Measurements from ENCODE around the gene STRA6. TPM values are rescaled to one million over a fixed set of nuclear protein-coding genes. Genes with fewer than 3 reads are reported as not detected.

STRA6 gene
- total RNA-seq, 6 donors from 2014 or later = 0.22 to 3.5 (median 0.88) TPM; not detected in 3

- ATAC-seq (ENCODE audit: low FRiP score in 2 of 2) (peak; percentile 28 to 59), DNase-seq (peak in 1 of 2 donors; percentile 23)
- H3K27ac ChIP-seq = peak within 1 kb of the TSS; percentile 16 to 80 (median 72)
- H3K4me3 ChIP-seq = peak within 1 kb of the TSS in 3 of 4 donors; percentile 21 to 37 (median 35)
- no peaks in the 10 kb centered on the region for H3K36me3 ChIP-seq
- H3K9me3 ChIP-seq = no peaks in the 10 kb centered on the region
- TF ChIP-seq POLR2AphosphoS5 (IDR thresholded peaks at IDR 0.05) (peak in 1 of 2 donors; percentile 28), POLR2A (IDR thresholded peaks at IDR 0.05) (no peak), EP300 (IDR thresholded peaks at IDR 0.05) (no peak)
- peaks cover 0 to 17% (median 6%) of the 10 kb centered on the region in 4 donors for H3K4me1 ChIP-seq
- WGBS, 2 donors = 38 to 60% methylated on average over 8 to 20 of the region's 20 CpGs
- H3K27me3 ChIP-seq = no peaks in the 10 kb centered on the region
Observed at GRCh38 chr15:74173380-74174218, 29.0 kb downstream of the STRA6 start, which contains the start of gene ISLR. Gene ISLR (plus strand): TSS chr15:74173710. CDS start chr15:74174859, 1,149 bp downstream.

GRCh38 chr15:74172701-74173379, 29.7 kb downstream of the STRA6 start:
- ATAC-seq (ENCODE audit: low FRiP score in 2 of 2) = peak in 1 of 2 donors; percentile 78

GRCh38 chr15:74171965-74172541, 30.5 kb downstream of the STRA6 start:
- Histone ChIP-seq H3K4me1 (peaks cover 0 to 12% (median 5%) of the 10 kb centered on the region in 4 donors), H3K27ac (peak overlapping the region in 3 of 4 donors; percentile 16 to 80 (median 80)), H3K4me3 (no peak overlapping the region), H3K27me3 (no peaks in the 10 kb centered on the region), H3K9me3 (no peaks in the 10 kb centered on the region), H3K36me3 (no peaks in the 10 kb centered on the region)
- WGBS, 2 donors = 77 to 89% methylated on average over 1 of the region's 1 CpG
- ATAC-seq (ENCODE audit: low FRiP score in 2 of 2) = no peak
- no peak for TF ChIP-seq EP300 (IDR thresholded peaks at IDR 0.05)
- TF ChIP-seq POLR2AphosphoS5 (IDR thresholded peaks at IDR 0.05) = no peak
- no peak for TF ChIP-seq CTCF (IDR thresholded peaks at IDR 0.05)
- TF ChIP-seq POLR2A (IDR thresholded peaks at IDR 0.05) = no peak
- peak in 1 of 2 donors; percentile 14 for DNase-seq

More at GRCh38 chr15:74172701-74173379, 29.7 kb downstream of the STRA6 start:
- DNase-seq = peak in 1 of 2 donors; percentile 25
- no peak for TF ChIP-seq CTCF (IDR thresholded peaks at IDR 0.05)
- TF ChIP-seq EP300 (IDR thresholded peaks at IDR 0.05) = no peak
- no peak for TF ChIP-seq POLR2AphosphoS5 (IDR thresholded peaks at IDR 0.05)
- TF ChIP-seq POLR2A (IDR thresholded peaks at IDR 0.05) = no peak
- peaks cover 0 to 12% (median 5%) of the 10 kb centered on the region in 4 donors for H3K4me1 ChIP-seq
- H3K9me3 ChIP-seq = no peaks in the 10 kb centered on the region
- 56 to 59% methylated on average over 12 to 13 of the region's 13 CpGs for WGBS, 2 donors
- H3K4me3 ChIP-seq = no peak overlapping the region
- peak overlapping the region; percentile 16 to 80 (median 72) for H3K27ac ChIP-seq
- H3K36me3 ChIP-seq = no peaks in the 10 kb centered on the region
- no peaks in the 10 kb centered on the region for H3K27me3 ChIP-seq

- Histone ChIP-seq H3K4me3 (no peak overlapping the region), H3K27ac (no peak overlapping the region), H3K27me3 (no peaks in the 10 kb centered on the region), H3K4me1 (peaks cover 0 to 12% (median 5%) of the 10 kb centered on the region in 4 donors), H3K9me3 (no peaks in the 10 kb centered on the region), H3K36me3 (no peaks in the 10 kb centered on the region)
- ATAC-seq (ENCODE audit: low FRiP score in 2 of 2) (no peak), DNase-seq (no peak)
- WGBS, 2 donors = 92% methylated on average over 6 of the region's 7 CpGs; no CpG with 5 or more reads in 1 of the 2 donors
- TF ChIP-seq CTCF (IDR thresholded peaks at IDR 0.05) = no peak
- no peak for TF ChIP-seq POLR2A (IDR thresholded peaks at IDR 0.05)
- TF ChIP-seq EP300 (IDR thresholded peaks at IDR 0.05) = no peak
- no peak for TF ChIP-seq POLR2AphosphoS5 (IDR thresholded peaks at IDR 0.05)
Observed at GRCh38 chr15:74170875-74171578, 31.6 kb downstream of the STRA6 start.
